K562 (cell line): ENCODE data around the gene ZNF513. TPM values are rescaled to one million over a fixed set of nuclear protein-coding genes. Genes with fewer than 3 reads are reported as not detected.

Source experiments
- CHCHD3 ChIP-seq: fragments of 250-450 bp; sonication (Bioruptor Pico); IDR thresholded peaks from 2 replicates; pipeline ENCODE4 v2.1.2; 2022; ENCODE audit warnings: mild to moderate bottlenecking
- ETV6 ChIP-seq, 3 experiments: fragments of 150-350 bp in 1 of 3; sonication (generic) in 1 of 3; formaldehyde crosslinking in 1 of 3; IDR thresholded peaks; 2 replicates each; pipeline versions ENCODE4 v1.6.1 to v1.8.0; 2014 to 2022; ENCODE audit warnings: borderline replicate concordance in 2 of 3, low read depth in 2 of 3, antibody characterized with exemption in 1 of 3, low read length in 1 of 3, mild to moderate bottlenecking in 1 of 3, missing genetic modification reagents in 1 of 3
- FOXM1 ChIP-seq, 2 experiments: fragments of 450-650 bp in 1 of 2; sonication (generic) in 1 of 2; formaldehyde crosslinking in 1 of 2; IDR thresholded peaks; 2 replicates each; pipeline versions ENCODE4 v1.6.1 to v1.9.0; 2017 to 2022; ENCODE audit warnings: low read depth in 2 of 2, mild to moderate bottlenecking in 2 of 2, missing genetic modification reagents in 1 of 2, moderate library complexity in 1 of 2
- GABPB2 ChIP-seq: fragments of 250-450 bp; sonication (Bioruptor Pico); conservative IDR thresholded peaks from 2 replicates; pipeline ENCODE4 v1.5.1; 2021; ENCODE audit warnings: mild to moderate bottlenecking
- HDAC6 ChIP-seq: IDR thresholded peaks from 2 replicates; pipeline ENCODE4 v1.6.1; 2012; ENCODE audit warnings: low read depth, mild to moderate bottlenecking, control low read depth, inconsistent platforms, low read length, moderate library complexity
- HMGN3 ChIP-seq: IDR thresholded peaks from 2 replicates; pipeline ENCODE4 v1.6.1; 2011; ENCODE audit warnings: borderline replicate concordance, low read depth, mild to moderate bottlenecking, mixed read lengths, low read length; ENCODE audit not compliant: insufficient read length; ENCODE audit errors: extremely low read depth
- HNRNPL ChIP-seq: fragments of 200-400 bp; formaldehyde crosslinking; IDR thresholded peaks from 2 replicates; pipeline ENCODE4 v1.6.1; 2017; ENCODE audit warnings: low read depth, mild to moderate bottlenecking, low read length
- NCOR1 ChIP-seq: fragments of 450-650 bp; IDR thresholded peaks from 2 replicates; pipeline ENCODE4 v1.6.1; 2016; ENCODE audit warnings: mild to moderate bottlenecking, moderate library complexity
- NELFE ChIP-seq: IDR thresholded peaks from 2 replicates; pipeline ENCODE4 v1.6.1; 2011; ENCODE audit warnings: mild to moderate bottlenecking; ENCODE audit not compliant: insufficient read depth, insufficient read length
- NONO ChIP-seq, 2 experiments: fragments of 200-400 bp in 1 of 2; fragments of 450-650 bp in 1 of 2; formaldehyde crosslinking in 1 of 2; IDR thresholded peaks; 2 replicates each; pipeline ENCODE4 v1.6.1; 2017; ENCODE audit warnings: low read depth in 2 of 2, mild to moderate bottlenecking in 2 of 2, moderate library complexity in 2 of 2, low read length in 1 of 2
- PHTF2 ChIP-seq: fragments of 250-450 bp; sonication (Bioruptor Pico); IDR thresholded peaks from 2 replicates; pipeline ENCODE4 v1.5.0; 2021; ENCODE audit warnings: mild to moderate bottlenecking
- POLR2AphosphoS2 ChIP-seq: IDR thresholded peaks from 2 replicates; pipeline ENCODE4 v1.6.1; 2012; ENCODE audit warnings: low read length, improper control_type of control experiment
- RBM15 ChIP-seq: fragments of 200-400 bp; formaldehyde crosslinking; IDR thresholded peaks from 2 replicates; pipeline ENCODE4 v1.6.1; 2018; ENCODE audit warnings: mild to moderate bottlenecking, low read length, moderate library complexity; ENCODE audit not compliant: insufficient read depth
- SREBF2 ChIP-seq: sonication (generic); formaldehyde crosslinking; IDR thresholded peaks from 2 replicates; pipeline ENCODE4 v1.4.0; 2020; ENCODE audit warnings: mild to moderate bottlenecking, missing genetic modification reagents
- ZNF707 ChIP-seq: fragments of 250-450 bp; sonication (Bioruptor Pico); conservative IDR thresholded peaks from 2 replicates; pipeline ENCODE4 v1.8.0; 2022; ENCODE audit warnings: inconsistent platforms, mild to moderate bottlenecking, moderate library complexity
- ZNF79 ChIP-seq: fragments of 250-450 bp; sonication (Bioruptor Pico); IDR thresholded peaks from 2 replicates; pipeline ENCODE4 v1.4.0; 2020; ENCODE audit warnings: low read depth, mild to moderate bottlenecking, moderate library complexity
- polyA plus RNA-seq, 8 experiments: library from polyadenylated mRNA; depleted of rRNA in 4 of 8; stranded (reverse) in 5 of 8; unstranded in 3 of 8; fragments of >200 nt; fragmentation: Nextera tagmentation in 2 of 8; fragmentation: Illumina TruSeq in 1 of 8; extraction: Ambion mirVana in 2 of 8; extraction: Trizol in 1 of 8; gene quantifications; 2 replicates each; pipeline versions ENCODE4 v1.2.1 to v1.2.3, GENCODE V29; 2011 to 2014; ENCODE audit warnings: inconsistent platforms in 1 of 8, missing spikeins in 1 of 8
- total RNA-seq, 7 experiments: library from RNA; depleted of rRNA in 6 of 7; stranded (reverse); fragments of >200 nt in 6 of 7; fragmentation: Illumina TruSeq in 2 of 7; extraction: Trizol in 2 of 7; gene quantifications; 2 replicates each; pipeline versions ENCODE4 v1.2.1 to v1.2.3, GENCODE V29; 2011 to 2021; ENCODE audit warnings: low replicate concordance in 1 of 7
- TF ChIP-seq, protein P1 (sequence below): fragments of 250-450 bp; sonication (Bioruptor Pico); IDR thresholded peaks from 2 replicates; pipeline ENCODE4 v1.4.0; 2020; ENCODE audit warnings: mild to moderate bottlenecking, moderate library complexity
- TF ChIP-seq, protein P2 (sequence below): fragments of 450-650 bp; conservative IDR thresholded peaks from 2 replicates; pipeline ENCODE4 v1.6.1; 2016; ENCODE audit warnings: missing genetic modification characterization, low read depth, mild to moderate bottlenecking, missing compliant biosample characterization, moderate library complexity
- TF ChIP-seq, protein P3 (sequence below), 2 experiments: fragments of 450-650 bp in 1 of 2; sonication (generic) in 1 of 2; formaldehyde crosslinking in 1 of 2; IDR thresholded peaks in 1 of 2; conservative IDR thresholded peaks in 1 of 2; 2 replicates each; pipeline versions ENCODE4 v1.6.1 to v1.8.1; 2016 to 2023; ENCODE audit warnings: mild to moderate bottlenecking in 2 of 2, moderate library complexity in 2 of 2, inconsistent platforms in 1 of 2, missing genetic modification reagents in 1 of 2

ZNF513 gene
- total and polyA plus RNA-seq, 9 of the 15 experiments (the other 6 are each of a cell fraction or from before 2014, with no cell fraction given): 0.04 to 13.6 (median 4.4) TPM

DNA sequence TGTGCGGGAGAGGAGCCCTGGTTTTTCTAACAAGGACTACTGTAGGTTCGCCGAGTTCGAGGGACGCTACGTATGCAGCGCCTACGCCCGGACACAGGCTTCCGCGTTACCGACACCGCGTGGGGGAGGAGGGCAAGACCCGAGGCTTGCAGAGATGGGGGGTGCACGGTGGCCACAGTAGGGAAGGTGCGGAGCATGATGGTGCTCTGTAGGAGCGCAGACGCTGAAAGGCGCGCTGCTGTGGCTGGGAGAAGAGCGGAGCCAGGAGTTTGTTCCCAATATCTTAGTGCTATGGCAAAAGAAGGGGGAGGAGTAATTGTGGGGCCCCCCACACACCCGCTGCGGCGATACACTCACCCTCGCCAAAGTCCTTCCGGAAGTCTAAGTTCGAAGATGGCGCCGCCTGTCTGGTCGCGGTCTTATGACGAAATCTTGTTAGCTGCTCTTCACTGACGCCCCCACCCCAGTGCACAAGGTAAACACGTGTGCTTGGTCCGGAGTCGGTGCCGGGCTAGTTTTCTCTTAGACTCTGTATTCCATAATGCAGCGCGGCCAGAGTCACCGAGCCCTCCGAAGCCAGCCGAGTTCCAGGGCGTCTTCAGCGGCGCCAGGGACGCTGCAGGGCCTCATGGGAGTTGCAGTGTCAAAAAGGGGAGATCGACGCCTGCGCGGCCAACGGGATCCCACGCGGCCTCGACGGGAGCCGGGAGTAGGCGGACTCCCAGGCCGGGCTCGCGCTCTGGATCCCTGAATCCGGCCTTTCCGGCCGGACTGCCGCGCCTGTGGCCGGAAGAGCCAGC lies 24.0 kb downstream of the ZNF513 start, which contains the start of gene GTF3C2 (continued):
- TF ChIP-seq, protein P1, sequence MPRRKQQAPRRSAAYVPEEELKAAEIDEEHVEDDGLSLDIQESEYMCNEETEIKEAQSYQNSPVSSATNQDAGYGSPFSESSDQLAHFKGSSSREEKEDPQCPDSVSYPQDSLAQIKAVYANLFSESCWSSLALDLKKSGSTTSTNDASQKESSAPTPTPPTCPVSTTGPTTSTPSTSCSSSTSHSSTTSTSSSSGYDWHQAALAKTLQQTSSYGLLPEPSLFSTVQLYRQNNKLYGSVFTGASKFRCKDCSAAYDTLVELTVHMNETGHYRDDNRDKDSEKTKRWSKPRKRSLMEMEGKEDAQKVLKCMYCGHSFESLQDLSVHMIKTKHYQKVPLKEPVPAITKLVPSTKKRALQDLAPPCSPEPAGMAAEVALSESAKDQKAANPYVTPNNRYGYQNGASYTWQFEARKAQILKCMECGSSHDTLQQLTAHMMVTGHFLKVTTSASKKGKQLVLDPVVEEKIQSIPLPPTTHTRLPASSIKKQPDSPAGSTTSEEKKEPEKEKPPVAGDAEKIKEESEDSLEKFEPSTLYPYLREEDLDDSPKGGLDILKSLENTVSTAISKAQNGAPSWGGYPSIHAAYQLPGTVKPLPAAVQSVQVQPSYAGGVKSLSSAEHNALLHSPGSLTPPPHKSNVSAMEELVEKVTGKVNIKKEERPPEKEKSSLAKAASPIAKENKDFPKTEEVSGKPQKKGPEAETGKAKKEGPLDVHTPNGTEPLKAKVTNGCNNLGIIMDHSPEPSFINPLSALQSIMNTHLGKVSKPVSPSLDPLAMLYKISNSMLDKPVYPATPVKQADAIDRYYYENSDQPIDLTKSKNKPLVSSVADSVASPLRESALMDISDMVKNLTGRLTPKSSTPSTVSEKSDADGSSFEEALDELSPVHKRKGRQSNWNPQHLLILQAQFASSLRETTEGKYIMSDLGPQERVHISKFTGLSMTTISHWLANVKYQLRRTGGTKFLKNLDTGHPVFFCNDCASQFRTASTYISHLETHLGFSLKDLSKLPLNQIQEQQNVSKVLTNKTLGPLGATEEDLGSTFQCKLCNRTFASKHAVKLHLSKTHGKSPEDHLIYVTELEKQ: no peak
- TF ChIP-seq RBM15: no peak
- TF ChIP-seq, protein P2, sequence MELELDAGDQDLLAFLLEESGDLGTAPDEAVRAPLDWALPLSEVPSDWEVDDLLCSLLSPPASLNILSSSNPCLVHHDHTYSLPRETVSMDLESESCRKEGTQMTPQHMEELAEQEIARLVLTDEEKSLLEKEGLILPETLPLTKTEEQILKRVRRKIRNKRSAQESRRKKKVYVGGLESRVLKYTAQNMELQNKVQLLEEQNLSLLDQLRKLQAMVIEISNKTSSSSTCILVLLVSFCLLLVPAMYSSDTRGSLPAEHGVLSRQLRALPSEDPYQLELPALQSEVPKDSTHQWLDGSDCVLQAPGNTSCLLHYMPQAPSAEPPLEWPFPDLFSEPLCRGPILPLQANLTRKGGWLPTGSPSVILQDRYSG (tag): no peak
- TF ChIP-seq SREBF2 (CRISPR knock-in tag): no peak
- TF ChIP-seq ZNF707 (CRISPR knock-in tag): no peak
- no peak; the same call in 1 of the 2 replicates for TF ChIP-seq FOXM1 (IDR thresholded peaks at IDR 0.05; ENCODE audit: low read depth)
- TF ChIP-seq FOXM1 (CRISPR knock-in tag; IDR thresholded peaks at IDR 0.05; ENCODE audit: low read depth): no peak
- peak; percentile 50 for TF ChIP-seq NCOR1
- TF ChIP-seq NONO (IDR thresholded peaks at IDR 0.05; ENCODE audit: low read depth in 2 of 2, low read length in 1 of 2): peak in 1 of 2 experiments; percentile 95; a peak in 1 of 4 replicates
- no peak for TF ChIP-seq NELFE
- TF ChIP-seq PHTF2 (CRISPR knock-in tag): no peak
- no peak for TF ChIP-seq GABPB2 (CRISPR knock-in tag)
- TF ChIP-seq ZNF79: no peak; the same call in 1 of the 2 replicates
- no peak; the same call in 1 of the 2 replicates for TF ChIP-seq POLR2AphosphoS2
- no peak for TF ChIP-seq CHCHD3 (CRISPR knock-in tag)
- TF ChIP-seq, protein P3, sequence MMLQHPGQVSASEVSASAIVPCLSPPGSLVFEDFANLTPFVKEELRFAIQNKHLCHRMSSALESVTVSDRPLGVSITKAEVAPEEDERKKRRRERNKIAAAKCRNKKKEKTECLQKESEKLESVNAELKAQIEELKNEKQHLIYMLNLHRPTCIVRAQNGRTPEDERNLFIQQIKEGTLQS (IDR thresholded peaks at IDR 0.05): peak; percentile 86
- TF ChIP-seq, protein P3 (CRISPR knock-in tag; conservative IDR thresholded peaks at IDR 0.05): no peak
- peak; percentile 47 for TF ChIP-seq HMGN3
- no peak for TF ChIP-seq HNRNPL
- TF ChIP-seq HDAC6: no peak
- TF ChIP-seq ETV6 (IDR thresholded peaks at IDR 0.05; ENCODE audit: borderline replicate concordance in 1 of 2, low read depth in 2 of 2, low read length in 1 of 2): no peak; a peak in 1 of 4 replicates
- TF ChIP-seq ETV6 (CRISPR knock-in tag; IDR thresholded peaks at IDR 0.05; ENCODE audit: borderline replicate concordance): no peak
